Stomach (tissue), 4 donors: ENCODE measurements around the gene SEMA7A.
"Not testable (repeated sequence)": the region's sequence is repeated elsewhere in the genome, so short reads cannot be mapped to it uniquely, and the experiment has no call there.

ENCODE experiments used
- POLR2A ChIP-seq, 4 donors: fragments of 450-650 bp; IDR thresholded peaks; one replicate each; pipeline ENCODE4 v1.6.1; 2016; ENCODE audit warnings: antibody characterized with exemption in 4 of 4, control low read depth in 2 of 4, mild to moderate bottlenecking in 1 of 4, moderate library complexity in 1 of 4
- TF ChIP-seq, protein P1 (sequence below), 7 experiments: fragments of 450-650 bp in 4 of 7; fragments of 200-600 bp in 3 of 7; sonication (generic) in 3 of 7; IDR thresholded peaks; one replicate each; pipeline ENCODE4 v1.5.1; 2016 to 2019; ENCODE audit warnings: antibody characterized with exemption in 7 of 7, control low read depth in 2 of 7, mild to moderate bottlenecking in 1 of 7

DNA sequence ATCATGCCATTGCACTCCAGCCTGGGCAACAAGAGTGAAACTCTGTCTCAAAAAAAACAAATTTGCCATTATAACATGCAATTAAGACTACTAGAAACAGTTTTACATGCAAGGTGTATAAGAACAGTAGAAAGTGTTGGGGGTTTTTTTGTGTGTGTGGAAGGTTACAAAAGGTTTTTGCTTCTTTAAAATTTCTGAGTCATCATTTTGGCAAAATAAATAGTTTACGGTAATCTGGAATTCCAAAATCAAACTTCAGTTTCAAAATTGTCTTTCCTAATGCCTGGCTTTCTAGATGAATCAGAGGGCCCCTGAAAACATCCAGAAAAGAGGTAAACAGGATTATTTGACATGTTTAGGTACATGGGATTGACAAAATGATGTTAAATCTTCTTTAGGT lies 72.9 kb downstream of the SEMA7A start:
- TF ChIP-seq, protein P1, sequence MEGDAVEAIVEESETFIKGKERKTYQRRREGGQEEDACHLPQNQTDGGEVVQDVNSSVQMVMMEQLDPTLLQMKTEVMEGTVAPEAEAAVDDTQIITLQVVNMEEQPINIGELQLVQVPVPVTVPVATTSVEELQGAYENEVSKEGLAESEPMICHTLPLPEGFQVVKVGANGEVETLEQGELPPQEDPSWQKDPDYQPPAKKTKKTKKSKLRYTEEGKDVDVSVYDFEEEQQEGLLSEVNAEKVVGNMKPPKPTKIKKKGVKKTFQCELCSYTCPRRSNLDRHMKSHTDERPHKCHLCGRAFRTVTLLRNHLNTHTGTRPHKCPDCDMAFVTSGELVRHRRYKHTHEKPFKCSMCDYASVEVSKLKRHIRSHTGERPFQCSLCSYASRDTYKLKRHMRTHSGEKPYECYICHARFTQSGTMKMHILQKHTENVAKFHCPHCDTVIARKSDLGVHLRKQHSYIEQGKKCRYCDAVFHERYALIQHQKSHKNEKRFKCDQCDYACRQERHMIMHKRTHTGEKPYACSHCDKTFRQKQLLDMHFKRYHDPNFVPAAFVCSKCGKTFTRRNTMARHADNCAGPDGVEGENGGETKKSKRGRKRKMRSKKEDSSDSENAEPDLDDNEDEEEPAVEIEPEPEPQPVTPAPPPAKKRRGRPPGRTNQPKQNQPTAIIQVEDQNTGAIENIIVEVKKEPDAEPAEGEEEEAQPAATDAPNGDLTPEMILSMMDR (IDR thresholded peaks at IDR 0.05), result not testable (repeated sequence)
- TF ChIP-seq POLR2A (IDR thresholded peaks at IDR 0.05), result not testable (repeated sequence)
